GM13976 (cell line): ENCODE measurements around the gene PSMC3.

ENCODE experiments used
- DNase-seq: peaks from one replicate; pipeline ENCODE4 v3.0.0; 2012; ENCODE audit warnings: low spot score
- in situ Hi-C: fragments of 300-500 bp; cut with MboI; formaldehyde crosslinking; loops from one replicate; pipeline ENCODE4 v1.12.0; 2022; ENCODE audit warnings: low sequenced_read_pairs, mixed read lengths, inconsistent platforms; ENCODE audit not compliant: unreplicated experiment
- TF ChIP-seq, protein P1 (sequence below): IDR thresholded peaks from 2 replicates; pipeline ENCODE4 v1.5.1; 2012; ENCODE audit warnings: borderline replicate concordance, mild to moderate bottlenecking; ENCODE audit not compliant: insufficient read depth; ENCODE audit errors: extremely low read depth, missing control alignments, control extremely low read depth

The PSMC3 gene

DNA sequence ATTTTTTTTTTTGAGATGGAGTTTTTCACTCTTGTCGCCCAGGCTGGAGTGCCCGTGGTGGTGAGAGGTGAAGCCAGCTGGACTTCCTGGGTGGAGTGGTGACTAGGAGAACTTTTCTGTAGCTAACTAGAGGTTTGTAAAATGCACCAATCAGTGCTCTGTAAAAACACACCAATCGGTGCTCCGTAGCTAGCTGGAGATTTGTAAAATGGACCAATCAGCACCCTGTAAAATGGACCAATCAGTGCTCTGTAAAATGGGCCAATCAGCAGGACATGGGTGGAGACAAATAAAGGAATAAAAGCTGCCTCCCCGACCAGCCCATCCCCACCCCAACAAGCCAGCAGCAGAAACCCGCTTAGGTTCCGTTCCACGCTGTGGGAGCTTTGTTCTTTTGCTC, 27.1 kb upstream of the PSMC3 start:
- in situ Hi-C loops = no loop called here
- TF ChIP-seq, protein P1, sequence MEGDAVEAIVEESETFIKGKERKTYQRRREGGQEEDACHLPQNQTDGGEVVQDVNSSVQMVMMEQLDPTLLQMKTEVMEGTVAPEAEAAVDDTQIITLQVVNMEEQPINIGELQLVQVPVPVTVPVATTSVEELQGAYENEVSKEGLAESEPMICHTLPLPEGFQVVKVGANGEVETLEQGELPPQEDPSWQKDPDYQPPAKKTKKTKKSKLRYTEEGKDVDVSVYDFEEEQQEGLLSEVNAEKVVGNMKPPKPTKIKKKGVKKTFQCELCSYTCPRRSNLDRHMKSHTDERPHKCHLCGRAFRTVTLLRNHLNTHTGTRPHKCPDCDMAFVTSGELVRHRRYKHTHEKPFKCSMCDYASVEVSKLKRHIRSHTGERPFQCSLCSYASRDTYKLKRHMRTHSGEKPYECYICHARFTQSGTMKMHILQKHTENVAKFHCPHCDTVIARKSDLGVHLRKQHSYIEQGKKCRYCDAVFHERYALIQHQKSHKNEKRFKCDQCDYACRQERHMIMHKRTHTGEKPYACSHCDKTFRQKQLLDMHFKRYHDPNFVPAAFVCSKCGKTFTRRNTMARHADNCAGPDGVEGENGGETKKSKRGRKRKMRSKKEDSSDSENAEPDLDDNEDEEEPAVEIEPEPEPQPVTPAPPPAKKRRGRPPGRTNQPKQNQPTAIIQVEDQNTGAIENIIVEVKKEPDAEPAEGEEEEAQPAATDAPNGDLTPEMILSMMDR = no peak
- no peak for DNase-seq

DNA sequence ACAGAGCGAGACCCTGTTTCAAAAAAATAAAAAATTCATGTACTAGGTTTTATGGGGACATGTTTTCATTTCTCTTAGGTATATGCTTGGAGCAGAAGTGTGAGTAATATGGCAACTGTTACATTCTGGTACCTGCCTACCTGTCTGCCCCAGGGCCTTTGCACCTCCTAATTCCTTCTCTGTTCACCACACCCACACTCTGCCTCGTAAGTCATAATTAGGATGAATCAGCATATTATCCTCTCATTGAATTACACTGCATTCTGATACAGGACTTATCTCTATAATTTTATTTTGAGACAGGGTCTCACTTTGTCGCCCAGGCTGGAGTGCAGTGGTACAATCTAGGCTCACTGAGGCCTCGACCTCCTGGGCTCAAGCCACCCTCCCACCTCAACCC, 25.8 kb upstream of the PSMC3 start:
- in situ Hi-C loops = no loop called here
- TF ChIP-seq, protein P1 = no peak
- no peak for DNase-seq

DNA sequence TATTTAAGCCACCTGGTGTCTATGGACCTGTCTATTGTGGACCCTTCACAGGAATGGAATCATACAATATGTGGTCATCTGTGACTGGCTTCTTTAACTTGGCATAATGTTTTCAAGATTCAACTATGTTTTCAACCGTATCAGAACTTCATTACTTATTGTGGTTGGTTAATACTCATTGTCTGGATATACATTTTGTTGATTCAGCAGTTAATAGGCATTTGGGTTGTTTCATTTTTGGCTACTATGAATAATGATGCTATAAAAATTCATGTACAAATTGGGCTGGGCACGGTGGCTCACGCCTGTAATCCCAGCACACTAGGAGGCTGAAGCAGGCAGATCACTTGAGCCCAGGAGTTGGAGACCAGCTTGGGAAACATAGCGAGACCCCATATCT, 25.2 kb upstream of the PSMC3 start:
- TF ChIP-seq, protein P1 = no peak
- no peak for DNase-seq
- in situ Hi-C loops = no loop called here

DNA sequence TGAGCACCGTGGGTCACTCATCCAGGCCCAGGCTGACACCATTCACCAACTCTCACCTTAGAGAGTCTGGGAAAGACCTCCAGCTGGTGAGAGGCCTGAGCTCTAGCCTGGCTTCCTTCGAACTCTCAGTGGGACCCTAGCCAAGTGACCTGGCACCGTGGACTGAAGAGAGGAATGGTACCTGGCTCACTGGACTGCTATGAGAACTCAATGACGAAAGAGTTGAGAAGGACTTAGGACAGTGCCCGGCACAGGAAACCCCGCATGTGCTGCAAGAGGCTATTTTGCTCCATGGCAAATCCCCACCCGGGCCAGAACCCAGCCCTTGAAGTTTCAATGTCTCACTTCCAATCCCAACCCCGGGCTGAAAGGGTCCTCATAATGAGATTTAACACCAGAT, 23.3 kb upstream of the PSMC3 start:
- in situ Hi-C loops = no loop called here
- TF ChIP-seq, protein P1 = no peak
- no peak for DNase-seq

DNA sequence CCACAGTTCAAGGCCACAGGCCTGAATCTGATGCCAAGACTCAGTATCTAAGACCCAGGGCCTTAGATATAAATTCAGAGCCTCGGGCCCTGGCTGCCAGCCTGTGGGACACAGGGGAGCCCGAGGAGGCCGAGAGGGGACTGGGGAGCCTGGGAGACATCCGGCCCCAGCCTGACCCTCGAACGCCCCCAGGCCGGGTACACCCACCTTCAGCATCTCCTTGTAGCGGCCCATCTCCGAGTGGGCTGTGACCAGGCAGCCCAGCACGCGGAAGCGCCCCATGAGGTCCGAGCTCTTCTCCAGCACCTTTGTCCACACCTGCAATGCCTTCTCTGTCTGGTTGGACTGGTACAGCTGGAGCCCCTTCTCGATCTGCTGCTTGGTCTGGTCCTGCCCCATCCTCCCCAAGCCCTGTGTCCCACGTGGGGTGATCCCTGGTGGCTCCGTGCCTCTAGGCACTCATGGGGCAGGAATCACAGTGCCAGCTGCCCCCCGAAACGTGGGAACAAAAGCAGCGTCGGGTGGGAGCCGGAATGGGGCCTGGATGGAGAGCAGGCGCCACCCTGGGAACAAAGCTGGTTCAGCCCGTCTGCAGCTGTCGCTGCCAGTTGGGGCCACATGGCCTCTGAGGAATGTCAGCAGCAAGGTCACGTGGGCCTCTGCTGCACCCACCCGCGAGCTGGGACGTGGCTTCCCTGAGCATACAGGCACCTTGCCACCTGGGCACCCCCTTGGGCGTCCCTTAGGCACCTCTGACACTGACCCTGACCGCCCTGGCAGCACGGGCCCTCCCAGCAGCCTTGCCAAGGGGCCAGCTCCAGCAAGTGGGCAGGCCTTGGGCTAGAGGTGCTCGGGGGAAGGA, 22.6 kb upstream of the PSMC3 start, which contains the start of gene RAPSN:
RAPSN (minus strand) TSS at position 571 of the 862 bp plus-strand sequence; CDS start at position 399, 172 bp downstream.
- in situ Hi-C loops = no loop called here
- no peak for DNase-seq
- TF ChIP-seq, protein P1 = no peak

DNA sequence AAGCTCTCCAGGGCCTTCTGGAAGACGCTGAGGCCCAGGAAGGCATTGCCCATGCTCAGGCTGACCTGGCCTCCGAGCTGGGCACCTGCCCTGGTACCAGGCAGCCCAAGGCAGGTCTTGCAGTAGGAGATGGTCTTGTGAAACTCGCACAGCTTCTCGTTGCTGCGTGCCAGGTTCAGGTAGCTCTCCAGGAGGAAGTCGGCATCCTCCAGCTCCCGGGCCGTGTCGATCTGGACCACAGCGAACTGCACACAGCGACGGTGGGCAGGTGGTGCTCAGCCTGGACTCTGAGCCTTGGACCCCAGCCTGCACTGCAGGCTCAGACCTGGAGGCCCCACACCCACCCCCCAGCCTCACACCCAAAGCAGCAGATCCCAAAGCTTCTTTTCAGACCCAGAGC, 21.7 kb upstream of the PSMC3 start:
- DNase-seq = no peak
- TF ChIP-seq, protein P1 = no peak
- in situ Hi-C loops = no loop called here
